ENCODE data around the gene AFM.

- no peak for TF ChIP-seq CTCF (IDR thresholded peaks at IDR 0.05 in 2 of 3, conservative IDR thresholded peaks at IDR 0.05 in 1 of 3; ENCODE audit: borderline replicate concordance in 1 of 3, insufficient read depth in 1 of 3, low read depth in 2 of 3, low read length in 2 of 3)
- TF ChIP-seq CEBPB (IDR thresholded peaks at IDR 0.05; ENCODE audit: low read depth): no peak
- no peak for TF ChIP-seq POLR2A (IDR thresholded peaks at IDR 0.05; ENCODE audit: borderline replicate concordance, extremely low read depth, insufficient read depth, insufficient read length)
- no peak for TF ChIP-seq JUND (IDR thresholded peaks at IDR 0.05)
- no peak for TF ChIP-seq ZNF274 (IDR thresholded peaks at IDR 0.05; ENCODE audit: low read depth, low read length)
Observed at GRCh38 chr4:73437558-73437956, 44.0 kb upstream of the AFM start.

Data from HCT116 (cell line).